K562 treated with DMSO at 1 percent for 12 hours (cell line): ENCODE measurements around the gene ENAM. TPM values are rescaled to one million over a fixed set of nuclear protein-coding genes. Genes with fewer than 3 reads are reported as not detected.

Experiments used
- total RNA-seq: library from RNA; unstranded; fragments of 300-600 nt; gene quantifications from 2 replicates; pipeline ENCODE4 v1.2.3, GENCODE V29; 2022; ENCODE audit not compliant: insufficient read depth

The ENAM gene
- not detected in 2 replicates for total RNA-seq

GRCh38 chr4:70628444-70628843, at the start of gene ENAM:
ENAM (plus strand) TSS chr4:70628744; CDS start chr4:70629501, 757 bp downstream.

GRCh38 chr4:70591955-70592582, 36.5 kb upstream of the ENAM start, which contains the start of gene AMBN:
AMBN (plus strand) TSS chr4:70592256; CDS start chr4:70592359, 103 bp downstream.

GRCh38 chr4:70666369-70666768, 37.8 kb downstream of the ENAM start, which contains the start of gene JCHAIN:
JCHAIN (minus strand) TSS chr4:70666508; CDS start chr4:70666490, 18 bp downstream.

GRCh38 chr4:70687821-70688794, 59.6 kb downstream of the ENAM start, which contains the start of gene UTP3:
UTP3 (plus strand) TSS chr4:70688532; CDS start chr4:70688678, 146 bp downstream.

Other genes starting within 250 kb of the ENAM start
- not detected in 2 replicates for gene SMR3B, start 245.6 kb upstream of the ENAM start, total RNA-seq
- gene OPRPN, start 230.8 kb upstream of the ENAM start, total RNA-seq, result not detected in 2 replicates
- gene MUC7, start 156.5 kb upstream of the ENAM start, total RNA-seq, result not detected in 2 replicates
- not detected in 2 replicates for gene AMTN, start 110.2 kb upstream of the ENAM start, total RNA-seq
- gene AMBN, start 36.5 kb upstream of the ENAM start, total RNA-seq, result not detected in 2 replicates
- gene JCHAIN, start 37.8 kb downstream of the ENAM start, total RNA-seq, result not detected in 2 replicates
- gene UTP3, start 59.8 kb downstream of the ENAM start, total RNA-seq, result 16.5 and 28.1 TPM in 2 replicates
- 7.4 and 32.3 TPM in 2 replicates for gene RUFY3, start 93.2 kb downstream of the ENAM start, total RNA-seq
- 31.5 and 53.5 TPM in 2 replicates for gene GRSF1, start 211.1 kb downstream of the ENAM start, total RNA-seq